GM19467 (cell line): ENCODE measurements around the gene HPCAL1.
"Not testable (repeated sequence)": the region's sequence is repeated elsewhere in the genome, so short reads cannot be mapped to it uniquely, and the experiment has no call there.

Experiments
- ATAC-seq: cut with Tn5 transposase; IDR thresholded peaks from one replicate; pipeline ENCODE4 v1.9.1; 2021; ENCODE audit warnings: mild to moderate bottlenecking, moderate library complexity; ENCODE audit not compliant: unreplicated experiment

HPCAL1 gene

GRCh38 chr2:10449838-10450691, 147.4 kb downstream of the HPCAL1 start:
- no peak for ATAC-seq

- ATAC-seq, result no peak
Measured at GRCh38 chr2:10451819-10452218, 149.1 kb downstream of the HPCAL1 start.

- ATAC-seq, result no peak
Measured at GRCh38 chr2:10452312-10452711, 149.6 kb downstream of the HPCAL1 start.

GRCh38 chr2:10452956-10453904, 150.5 kb downstream of the HPCAL1 start:
- ATAC-seq, result no peak

GRCh38 chr2:10453905-10454298, 151.2 kb downstream of the HPCAL1 start:
- ATAC-seq, result no peak

- ATAC-seq, result no peak
Measured at GRCh38 chr2:10454505-10454904, 151.8 kb downstream of the HPCAL1 start.

- not testable (repeated sequence) for ATAC-seq
Measured at GRCh38 chr2:10457195-10457594, 154.5 kb downstream of the HPCAL1 start.

GRCh38 chr2:10457846-10458598, 155.3 kb downstream of the HPCAL1 start:
- no peak for ATAC-seq

- no peak for ATAC-seq
Measured at GRCh38 chr2:10460366-10460796, 157.7 kb downstream of the HPCAL1 start.

GRCh38 chr2:10462178-10463083, 159.7 kb downstream of the HPCAL1 start:
- no peak for ATAC-seq

GRCh38 chr2:10465910-10466309, 163.2 kb downstream of the HPCAL1 start:
- ATAC-seq, result no peak

- no peak for ATAC-seq
Measured at GRCh38 chr2:10466801-10467200, 164.1 kb downstream of the HPCAL1 start.

GRCh38 chr2:10467401-10467800, 164.7 kb downstream of the HPCAL1 start:
- no peak for ATAC-seq

- no peak for ATAC-seq
Measured at GRCh38 chr2:10469301-10469700, 166.6 kb downstream of the HPCAL1 start.

GRCh38 chr2:10469955-10470608, 167.4 kb downstream of the HPCAL1 start:
- ATAC-seq, result no peak

GRCh38 chr2:10471046-10471571, 168.4 kb downstream of the HPCAL1 start:
- no peak for ATAC-seq

- no peak for ATAC-seq
Measured at GRCh38 chr2:10471955-10472354, 169.3 kb downstream of the HPCAL1 start.

- ATAC-seq, result no peak
Measured at GRCh38 chr2:10473121-10473756, 170.5 kb downstream of the HPCAL1 start.
